KMS-11 (cell line): Measurements from ENCODE around the gene UBE2G1.

Experiments used
- H2AFZ ChIP-seq: fragments of 200-600 bp; sonication (generic); 2 replicates; pipeline ENCODE4 v1.6.1; 2016; ENCODE audit warnings: antibody characterized with exemption, mixed run types, low read depth
- H3K27ac ChIP-seq: fragments of 200-600 bp; sonication (generic); 2 replicates; pipeline ENCODE4 v1.6.1; 2016; ENCODE audit warnings: mild to moderate bottlenecking, mixed run types
- H3K27me3 ChIP-seq: fragments of 200-600 bp; sonication (generic); 2 replicates; pipeline ENCODE4 v1.6.1; 2017; ENCODE audit warnings: mild to moderate bottlenecking, low read depth, mixed run types, moderate library complexity; ENCODE audit not compliant: insufficient read depth
- H3K36me3 ChIP-seq: fragments of 200-600 bp; sonication (generic); 2 replicates; pipeline ENCODE4 v1.6.1; 2017; ENCODE audit warnings: mild to moderate bottlenecking, mixed run types; ENCODE audit not compliant: insufficient read depth
- H3K4me1 ChIP-seq: fragments of 200-600 bp; sonication (generic); 2 replicates; pipeline ENCODE4 v1.6.1; 2016; ENCODE audit warnings: mild to moderate bottlenecking, low read depth, mixed run types; ENCODE audit not compliant: poor library complexity, severe bottlenecking
- H3K4me2 ChIP-seq: fragments of 200-600 bp; sonication (generic); 2 replicates; pipeline ENCODE4 v1.7.0; 2016; ENCODE audit warnings: mild to moderate bottlenecking, mixed run types
- H3K4me3 ChIP-seq: fragments of 200-600 bp; sonication (generic); IDR thresholded peaks from 2 replicates; pipeline ENCODE4 v1.6.1; 2017; ENCODE audit warnings: low read depth, low read length, mixed read lengths; ENCODE audit not compliant: insufficient read depth
- H3K79me2 ChIP-seq: fragments of 200-600 bp; sonication (generic); 2 replicates; pipeline ENCODE4 v1.6.1; 2016; ENCODE audit warnings: low read depth, mixed run types; ENCODE audit not compliant: insufficient read depth
- H3K9ac ChIP-seq: fragments of 200-600 bp; sonication (generic); 2 replicates; pipeline ENCODE4 v1.6.1; 2016; ENCODE audit warnings: mild to moderate bottlenecking, mixed run types
- H4K20me1 ChIP-seq: fragments of 200-600 bp; sonication (generic); 2 replicates; pipeline ENCODE4 v1.6.1; 2016; ENCODE audit warnings: mild to moderate bottlenecking, mixed run types; ENCODE audit not compliant: insufficient read depth
- TF ChIP-seq, protein P1 (sequence below): fragments of 200-600 bp; sonication (generic); conservative IDR thresholded peaks from 2 replicates; pipeline ENCODE4 v1.6.1; 2017; ENCODE audit warnings: low read depth, mild to moderate bottlenecking, antibody characterized with exemption, low read length, moderate library complexity, mixed read lengths

Gene UBE2G1

DNA sequence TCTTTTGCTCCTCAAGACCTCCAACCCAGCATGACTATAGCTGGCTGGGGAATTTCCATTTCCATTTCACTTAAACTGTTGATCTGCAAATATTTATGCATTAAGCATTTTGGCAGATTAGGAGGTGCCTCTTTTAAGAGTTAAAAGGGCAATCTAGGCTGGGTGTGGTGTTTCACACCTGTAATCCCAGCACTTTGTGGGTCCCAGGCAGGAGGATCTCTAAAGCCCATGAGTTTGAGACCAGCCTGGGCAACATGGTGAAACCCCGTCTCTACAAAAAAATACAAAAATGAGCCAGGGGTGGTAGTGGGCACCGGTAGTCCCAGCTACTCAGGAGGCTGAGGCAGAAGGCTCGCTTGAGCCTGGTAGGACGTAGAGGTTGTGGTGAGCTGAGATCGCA is 119.8 kb downstream of the UBE2G1 start:
- H4K20me1 ChIP-seq = no peaks in the 10 kb centered on the region
- no peaks in the 10 kb centered on the region for H3K27me3 ChIP-seq
- H3K79me2 ChIP-seq = peaks cover 32% of the 10 kb centered on the region
- H3K9ac ChIP-seq = no peak overlapping the region
- H3K27ac ChIP-seq = no peak overlapping the region
- H3K4me1 ChIP-seq = peaks cover 25% of the 10 kb centered on the region
- H3K4me3 ChIP-seq = no peak overlapping the region
- no peaks in the 10 kb centered on the region for H3K36me3 ChIP-seq
- TF ChIP-seq, protein P1, sequence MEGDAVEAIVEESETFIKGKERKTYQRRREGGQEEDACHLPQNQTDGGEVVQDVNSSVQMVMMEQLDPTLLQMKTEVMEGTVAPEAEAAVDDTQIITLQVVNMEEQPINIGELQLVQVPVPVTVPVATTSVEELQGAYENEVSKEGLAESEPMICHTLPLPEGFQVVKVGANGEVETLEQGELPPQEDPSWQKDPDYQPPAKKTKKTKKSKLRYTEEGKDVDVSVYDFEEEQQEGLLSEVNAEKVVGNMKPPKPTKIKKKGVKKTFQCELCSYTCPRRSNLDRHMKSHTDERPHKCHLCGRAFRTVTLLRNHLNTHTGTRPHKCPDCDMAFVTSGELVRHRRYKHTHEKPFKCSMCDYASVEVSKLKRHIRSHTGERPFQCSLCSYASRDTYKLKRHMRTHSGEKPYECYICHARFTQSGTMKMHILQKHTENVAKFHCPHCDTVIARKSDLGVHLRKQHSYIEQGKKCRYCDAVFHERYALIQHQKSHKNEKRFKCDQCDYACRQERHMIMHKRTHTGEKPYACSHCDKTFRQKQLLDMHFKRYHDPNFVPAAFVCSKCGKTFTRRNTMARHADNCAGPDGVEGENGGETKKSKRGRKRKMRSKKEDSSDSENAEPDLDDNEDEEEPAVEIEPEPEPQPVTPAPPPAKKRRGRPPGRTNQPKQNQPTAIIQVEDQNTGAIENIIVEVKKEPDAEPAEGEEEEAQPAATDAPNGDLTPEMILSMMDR = no peak
- H2AFZ ChIP-seq = no peak overlapping the region
- no peak overlapping the region for H3K4me2 ChIP-seq

DNA sequence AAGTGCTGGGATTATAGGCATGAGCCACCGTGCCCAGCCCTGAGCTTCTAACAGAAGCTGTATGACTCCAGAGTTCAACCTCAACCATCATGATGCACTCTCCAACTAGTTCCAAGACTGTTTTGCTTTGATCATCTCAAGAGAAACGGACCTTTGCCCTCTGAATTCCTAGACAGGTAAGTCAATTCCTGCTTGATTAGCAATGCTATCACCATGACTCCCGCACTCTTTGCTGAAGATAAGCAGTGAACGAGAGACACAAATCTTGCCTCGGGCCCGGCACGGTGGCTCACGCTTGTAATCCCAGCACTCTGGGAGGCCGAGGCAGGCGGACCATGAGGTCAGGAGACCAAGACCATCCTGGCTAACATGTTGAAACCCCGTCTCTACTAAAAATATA is 124.9 kb downstream of the UBE2G1 start:
- H3K4me3 ChIP-seq = no peak overlapping the region
- TF ChIP-seq, protein P1 = no peak
- H3K27me3 ChIP-seq = no peaks in the 10 kb centered on the region
- H2AFZ ChIP-seq = no peak overlapping the region
- no peak overlapping the region for H3K4me2 ChIP-seq
- H3K27ac ChIP-seq = no peak overlapping the region
- no peaks in the 10 kb centered on the region for H3K36me3 ChIP-seq
- peaks cover 5% of the 10 kb centered on the region; the same call in 1 of the 2 replicates for H3K79me2 ChIP-seq
- H3K9ac ChIP-seq = no peak overlapping the region
- no peaks in the 10 kb centered on the region for H4K20me1 ChIP-seq
- peaks cover under 1% of the 10 kb centered on the region for H3K4me1 ChIP-seq

DNA sequence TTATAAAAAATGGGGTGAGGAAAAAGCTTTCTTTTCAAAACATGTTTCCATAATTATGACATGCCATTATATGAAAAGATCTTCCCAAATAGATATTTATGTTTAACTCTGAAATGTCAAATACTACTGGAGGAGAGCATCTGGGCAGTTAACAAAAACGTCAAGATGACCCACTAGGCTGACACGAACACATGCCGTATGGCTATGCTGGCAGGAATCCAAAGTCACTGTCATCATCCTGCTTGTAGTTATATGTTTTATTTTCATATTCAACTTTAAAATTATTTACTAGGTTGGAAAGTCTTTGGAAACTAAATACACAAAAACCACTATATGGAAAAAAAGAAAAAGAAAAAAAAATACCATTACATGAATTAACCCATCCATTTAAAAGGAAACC is 130.0 kb downstream of the UBE2G1 start:
- Histone ChIP-seq H3K9ac (no peak overlapping the region), H3K36me3 (no peaks in the 10 kb centered on the region; the same call in 1 of the 2 replicates), H3K27me3 (no peaks in the 10 kb centered on the region), H3K79me2 (no peaks in the 10 kb centered on the region), H3K4me1 (peaks cover 5% of the 10 kb centered on the region), H3K4me2 (no peak overlapping the region), H3K4me3 (no peak overlapping the region), H4K20me1 (no peaks in the 10 kb centered on the region), H3K27ac (no peak overlapping the region), H2AFZ (no peak overlapping the region)
- TF ChIP-seq, protein P1 = no peak

DNA sequence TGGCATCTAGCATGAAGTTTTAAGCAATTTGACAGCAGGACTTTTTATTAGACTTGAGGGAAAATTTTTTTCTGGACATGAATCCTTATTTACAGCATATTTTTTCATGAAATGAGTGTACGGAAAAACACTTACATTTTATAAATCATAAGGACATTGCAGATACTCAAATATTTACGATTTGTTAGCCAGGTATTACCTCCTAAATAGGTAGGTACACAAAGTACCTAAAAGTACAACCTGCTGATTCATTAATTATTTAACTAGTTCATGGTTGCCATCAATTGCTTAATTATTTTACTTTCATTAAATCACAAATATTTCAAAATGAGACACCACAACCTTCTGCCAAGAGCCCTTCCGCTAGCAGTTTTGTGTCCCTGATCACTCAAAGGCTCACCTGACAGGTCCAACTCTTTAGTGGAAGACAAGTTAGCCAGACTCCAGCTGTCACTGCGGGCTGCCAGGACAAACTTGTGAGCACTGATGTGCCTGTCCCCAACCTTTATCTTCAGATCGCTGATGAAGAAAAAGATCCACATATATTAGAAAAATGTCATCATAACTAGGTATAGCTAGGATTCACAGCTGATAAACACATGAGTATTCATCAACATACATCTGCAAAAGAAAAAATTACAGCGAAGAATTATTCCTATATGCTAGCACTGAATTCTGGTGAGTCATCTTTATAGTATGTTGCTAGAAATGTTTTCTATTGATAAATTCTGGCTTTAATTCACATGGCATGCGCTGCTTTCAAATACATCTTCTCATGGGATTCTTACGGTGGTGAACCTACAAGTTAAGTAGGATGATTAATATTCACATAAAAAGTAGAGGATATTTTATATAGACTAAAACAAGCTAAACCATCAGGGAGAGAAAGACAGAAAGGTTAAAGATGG is 130.8 kb downstream of the UBE2G1 start:
- H3K4me2 ChIP-seq = no peak overlapping the region
- no peaks in the 10 kb centered on the region; the same call in 1 of the 2 replicates for H3K36me3 ChIP-seq
- peaks cover 5% of the 10 kb centered on the region for H3K4me1 ChIP-seq
- H3K27me3 ChIP-seq = no peaks in the 10 kb centered on the region
- TF ChIP-seq, protein P1 = no peak
- H2AFZ ChIP-seq = no peak overlapping the region
- no peak overlapping the region for H3K9ac ChIP-seq
- no peak overlapping the region for H3K27ac ChIP-seq
- H3K4me3 ChIP-seq = no peak overlapping the region
- no peaks in the 10 kb centered on the region for H4K20me1 ChIP-seq
- no peaks in the 10 kb centered on the region for H3K79me2 ChIP-seq
